Calu3 (cell line): ENCODE data around the gene FBXW8. TPM values are rescaled to one million over a fixed set of nuclear protein-coding genes. Genes with fewer than 3 reads are reported as not detected.
A peak's percentile ranks its signal among the peaks of the same experiment; 100 is the strongest.

ENCODE experiments used
- BruUV-seq: library from RNA; stranded (reverse); fragments of 400-500 nt; replicated peaks from 2 replicates; lab custom pipeline; 2021; lab: Mats Ljungman, UMichigan
- CTCF ChIA-PET: fragments of 300-600 bp; sonication (Branson Sonifier 250); formaldehyde crosslinking; loops from one replicate; lab custom pipeline; 2022; ENCODE audit warnings: antibody characterized with exemption; lab: Charles Lee
- DNase-seq: peaks from one replicate; pipeline ENCODE4 v3.0.0; 2022
- H3K27ac Mint-ChIP-seq: one replicate; pipeline ENCODE4 v1.8.0; 2022; ENCODE audit warnings: mixed read lengths; ENCODE audit not compliant: unreplicated experiment
- H3K27me3 Mint-ChIP-seq: one replicate; pipeline ENCODE4 v1.8.0; 2022; ENCODE audit warnings: mixed read lengths; ENCODE audit not compliant: unreplicated experiment
- H3K36me3 Mint-ChIP-seq: one replicate; pipeline ENCODE4 v1.8.0; 2022; ENCODE audit warnings: mild to moderate bottlenecking, moderate library complexity, mixed read lengths; ENCODE audit not compliant: insufficient read depth, unreplicated experiment
- H3K4me1 Mint-ChIP-seq: one replicate; pipeline ENCODE4 v1.8.0; 2022; ENCODE audit warnings: mild to moderate bottlenecking, low read depth, mixed read lengths; ENCODE audit not compliant: unreplicated experiment
- H3K4me3 Mint-ChIP-seq: one replicate; pipeline ENCODE4 v1.8.0; 2022; ENCODE audit warnings: mild to moderate bottlenecking, low read depth, moderate library complexity, mixed read lengths; ENCODE audit not compliant: unreplicated experiment
- H3K9me3 Mint-ChIP-seq: one replicate; pipeline ENCODE4 v1.8.0; 2022; ENCODE audit warnings: low read depth, mixed read lengths; ENCODE audit not compliant: unreplicated experiment
- CTCF ChIP-seq: fragments of 200-600 bp; IDR thresholded peaks from one replicate; pipeline ENCODE4 v1.8.0; 2022; ENCODE audit warnings: antibody characterized with exemption; ENCODE audit not compliant: unreplicated experiment
- intact Hi-C: fragments of 100-400 bp; cut with micrococcal nuclease; formaldehyde crosslinking; loops from one replicate; pipeline ENCODE4 v1.10.0; 2022; ENCODE audit not compliant: unreplicated experiment
- total RNA-seq: library from RNA; stranded (reverse); gene quantifications from 2 replicates; pipeline ENCODE4 v1.2.3, GENCODE V29; 2022

The FBXW8 gene
- total RNA-seq, 1 experiment from 2014 or later: 18.2 TPM

- no TSS peak for BruUV-seq
- H3K27ac Mint-ChIP-seq: peak overlapping the region; percentile 27
- no peak overlapping the region for H3K4me3 Mint-ChIP-seq
These were observed 128.2 kb downstream of the FBXW8 start for GRCh38 chr12:117038919-117039318.

GRCh38 chr12:117039891-117040309 lies 129.2 kb downstream of the FBXW8 start:
- intact Hi-C loops: loop anchor here (5.0 kb wide), 1 partner anchor 52 kb away; no protein-coding TSS in a partner anchor
- no peaks in the 10 kb centered on the region for H3K9me3 Mint-ChIP-seq
- peaks cover 20% of the 10 kb centered on the region for H3K4me1 Mint-ChIP-seq
- BruUV-seq: no TSS peak
- TF ChIP-seq CTCF: no peak
- no peaks in the 10 kb centered on the region for H3K27me3 Mint-ChIP-seq
- no peak for DNase-seq
- no peak overlapping the region for H3K4me3 Mint-ChIP-seq
- H3K36me3 Mint-ChIP-seq: peaks cover 99% of the 10 kb centered on the region
- CTCF ChIA-PET: no interaction called here
- peak overlapping the region; percentile 27 for H3K27ac Mint-ChIP-seq

More at GRCh38 chr12:117038919-117039318, 128.2 kb downstream of the FBXW8 start:
- Mint-ChIP-seq H3K9me3 (no peaks in the 10 kb centered on the region), H3K27me3 (no peaks in the 10 kb centered on the region), H3K36me3 (peaks cover 99% of the 10 kb centered on the region), H3K4me1 (peaks cover 20% of the 10 kb centered on the region)
- DNase-seq: no peak
- intact Hi-C loops: no loop called here
- no peak for TF ChIP-seq CTCF
- CTCF ChIA-PET: no interaction called here

- no TSS peak for BruUV-seq
- no peak for DNase-seq
- Mint-ChIP-seq H3K27ac (peak overlapping the region; percentile 1), H3K9me3 (no peaks in the 10 kb centered on the region), H3K4me3 (no peak overlapping the region), H3K36me3 (peaks cover 99% of the 10 kb centered on the region), H3K27me3 (no peaks in the 10 kb centered on the region), H3K4me1 (peaks cover 22% of the 10 kb centered on the region)
- no peak for TF ChIP-seq CTCF
- CTCF ChIA-PET: no interaction called here
- intact Hi-C loops: loop anchor here (5.0 kb wide), 1 partner anchor 52 kb away; no protein-coding TSS in a partner anchor
These were observed 129.7 kb downstream of the FBXW8 start for GRCh38 chr12:117040496-117040895.

GRCh38 chr12:117041798-117042170 lies 131.0 kb downstream of the FBXW8 start:
- Mint-ChIP-seq H3K4me1 (peaks cover 34% of the 10 kb centered on the region), H3K9me3 (no peaks in the 10 kb centered on the region), H3K4me3 (no peak overlapping the region), H3K27me3 (no peaks in the 10 kb centered on the region), H3K36me3 (peaks cover 99% of the 10 kb centered on the region), H3K27ac (peak overlapping the region; percentile 84)
- intact Hi-C loops: loop anchor here (5.0 kb wide), 1 partner anchor 51 kb away; no protein-coding TSS in a partner anchor
- TF ChIP-seq CTCF: no peak
- no peak for DNase-seq
- CTCF ChIA-PET: interaction anchor here (1.3 kb wide), 1 partner anchor 49 kb away, joined by 4 read pairs; no protein-coding TSS in a partner anchor
- BruUV-seq: no TSS peak
